Measurements from ENCODE around the gene PIP4P1.

PIP4P1 gene

DNA sequence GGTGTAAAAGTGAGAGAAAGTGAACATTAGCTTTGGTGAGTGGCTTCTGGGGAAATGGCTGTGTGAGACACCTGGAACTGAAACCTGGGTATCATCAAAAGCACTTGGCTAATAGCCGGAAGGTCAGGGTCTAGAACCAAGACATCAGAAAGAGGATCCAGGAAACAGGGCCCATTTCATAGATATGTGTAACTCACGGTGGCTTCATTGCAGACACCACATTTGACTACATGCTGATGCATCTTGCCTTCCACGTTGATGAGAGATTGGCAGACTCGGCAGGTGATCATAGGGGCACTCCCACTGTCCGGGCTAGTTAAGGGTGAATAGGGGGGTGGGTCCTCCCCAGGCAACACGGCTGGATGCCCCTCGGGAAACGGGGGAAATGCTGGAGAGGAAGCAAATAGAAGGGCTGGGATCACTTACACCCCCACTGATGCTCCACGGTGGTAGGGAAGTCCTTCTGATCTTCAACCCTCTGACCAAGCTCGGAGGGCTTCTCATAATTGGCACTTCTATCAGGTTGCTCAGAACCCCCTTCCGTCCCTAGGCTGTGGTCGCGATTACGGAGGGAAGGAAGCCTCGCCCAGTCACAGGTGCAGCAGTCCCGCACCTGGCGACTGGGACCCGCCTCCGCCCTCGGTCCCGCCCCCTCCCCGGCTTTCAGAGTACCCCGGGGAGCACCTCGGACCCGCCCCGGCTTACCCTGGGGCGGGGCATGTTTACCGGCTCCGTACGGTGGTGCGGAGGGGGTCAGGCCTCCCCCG lies 593 bp downstream of the PIP4P1 start:
- H3K9me3 ChIP-seq (replicated peaks; ENCODE audit: insufficient read depth, low read length), result no peaks in the 10 kb centered on the region
- 0 out of 2 replicates have a peak, but pooled peaks cover 4% of the 10 kb centered on the region for H3K4me1 ChIP-seq (ENCODE audit: low read length)
- peak; percentile 64 for DNase-seq
- H3K9me2 ChIP-seq (replicated peaks; ENCODE audit: insufficient read depth, low read length), result no peaks in the 10 kb centered on the region
- H3F3A ChIP-seq (ENCODE audit: insufficient read depth, low read length), result peaks cover 18% of the 10 kb centered on the region; the same call in 1 of the 2 replicates
- no peak overlapping the region for H2AFZ ChIP-seq (ENCODE audit: low read length)
- no peak for TF ChIP-seq EZH2 (optimal IDR thresholded peaks at IDR 0.05; ENCODE audit: low read depth, low read length)
- TF ChIP-seq, protein P1, sequence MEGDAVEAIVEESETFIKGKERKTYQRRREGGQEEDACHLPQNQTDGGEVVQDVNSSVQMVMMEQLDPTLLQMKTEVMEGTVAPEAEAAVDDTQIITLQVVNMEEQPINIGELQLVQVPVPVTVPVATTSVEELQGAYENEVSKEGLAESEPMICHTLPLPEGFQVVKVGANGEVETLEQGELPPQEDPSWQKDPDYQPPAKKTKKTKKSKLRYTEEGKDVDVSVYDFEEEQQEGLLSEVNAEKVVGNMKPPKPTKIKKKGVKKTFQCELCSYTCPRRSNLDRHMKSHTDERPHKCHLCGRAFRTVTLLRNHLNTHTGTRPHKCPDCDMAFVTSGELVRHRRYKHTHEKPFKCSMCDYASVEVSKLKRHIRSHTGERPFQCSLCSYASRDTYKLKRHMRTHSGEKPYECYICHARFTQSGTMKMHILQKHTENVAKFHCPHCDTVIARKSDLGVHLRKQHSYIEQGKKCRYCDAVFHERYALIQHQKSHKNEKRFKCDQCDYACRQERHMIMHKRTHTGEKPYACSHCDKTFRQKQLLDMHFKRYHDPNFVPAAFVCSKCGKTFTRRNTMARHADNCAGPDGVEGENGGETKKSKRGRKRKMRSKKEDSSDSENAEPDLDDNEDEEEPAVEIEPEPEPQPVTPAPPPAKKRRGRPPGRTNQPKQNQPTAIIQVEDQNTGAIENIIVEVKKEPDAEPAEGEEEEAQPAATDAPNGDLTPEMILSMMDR (IDR thresholded peaks at IDR 0.05; ENCODE audit: low read length), result no peak
- no peak for TF ChIP-seq EZH2phosphoT487 (IDR thresholded peaks at IDR 0.05; ENCODE audit: low read length)
- H3K79me2 ChIP-seq (ENCODE audit: low read length), result peaks cover 24% of the 10 kb centered on the region
- peak overlapping the region; percentile 64 for H3K4me3 ChIP-seq (ENCODE audit: low read length)
- H3K27me3 ChIP-seq (replicated peaks; ENCODE audit: insufficient read depth, low read length), result no peaks in the 10 kb centered on the region
- peak overlapping the region; percentile 43 for H3K4me2 ChIP-seq (ENCODE audit: low read depth, low read length)
- H3K9ac ChIP-seq (ENCODE audit: low read length), result peak overlapping the region; percentile 93
- H4K20me1 ChIP-seq (ENCODE audit: insufficient read depth, low read length), result peaks cover 3% of the 10 kb centered on the region; the same call in 1 of the 2 replicates
- no peaks in the 10 kb centered on the region for H3K36me3 ChIP-seq (replicated peaks; ENCODE audit: insufficient read depth, low read length)
- peak overlapping the region; percentile 93 for H3K27ac ChIP-seq (ENCODE audit: low read length)

DNA sequence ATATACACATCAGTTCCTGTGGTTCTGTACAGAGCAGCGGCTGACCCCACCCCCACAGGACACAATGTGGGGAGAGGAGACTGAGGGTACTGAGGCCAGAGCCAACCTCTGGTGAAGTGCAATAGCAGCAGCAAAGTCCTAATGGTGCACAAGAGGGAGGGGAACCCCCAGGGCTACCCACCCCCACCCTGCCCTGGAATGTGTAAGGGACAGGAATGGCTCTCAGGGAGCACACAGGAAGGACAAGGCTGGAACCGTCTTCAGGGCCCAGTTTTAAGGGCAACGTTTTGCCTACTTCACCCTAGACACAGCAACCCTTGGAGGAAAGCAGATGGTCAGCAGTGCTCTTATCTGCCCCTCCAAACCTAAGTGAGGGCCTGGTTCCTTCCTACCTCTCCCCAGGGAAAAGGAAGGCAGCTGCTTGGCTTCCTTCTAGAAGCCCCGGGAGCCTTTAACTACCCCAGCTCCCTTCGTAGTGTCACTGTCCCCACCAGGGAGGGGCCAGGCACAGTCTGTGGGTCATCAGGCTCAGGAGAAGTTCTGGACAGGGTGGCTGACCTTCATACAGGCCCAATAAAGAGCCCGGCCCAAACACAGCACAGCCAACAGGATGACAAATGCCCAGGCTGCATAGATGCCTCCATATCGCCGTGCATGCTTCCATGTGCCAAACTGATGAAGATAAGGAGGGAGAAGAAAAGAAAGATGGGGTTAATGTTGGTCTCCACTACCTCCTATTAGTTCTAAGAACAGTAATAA lies 3.0 kb downstream of the PIP4P1 start:
- DNase-seq, result no peak
- Histone ChIP-seq H3K79me2 (ENCODE audit: low read length) (peaks cover 37% of the 10 kb centered on the region), H4K20me1 (ENCODE audit: insufficient read depth, low read length) (peaks cover 3% of the 10 kb centered on the region; the same call in 1 of the 2 replicates), H3K27me3 (replicated peaks; ENCODE audit: insufficient read depth, low read length) (no peaks in the 10 kb centered on the region), H3K4me3 (ENCODE audit: low read length) (no peak overlapping the region), H3K9me3 (replicated peaks; ENCODE audit: insufficient read depth, low read length) (no peaks in the 10 kb centered on the region), H3F3A (ENCODE audit: insufficient read depth, low read length) (peaks cover 18% of the 10 kb centered on the region; the same call in 1 of the 2 replicates), H3K4me2 (ENCODE audit: low read depth, low read length) (no peak overlapping the region), H2AFZ (ENCODE audit: low read length) (no peak overlapping the region), H3K27ac (ENCODE audit: low read length) (no peak overlapping the region), H3K9me2 (replicated peaks; ENCODE audit: insufficient read depth, low read length) (no peaks in the 10 kb centered on the region), H3K4me1 (ENCODE audit: low read length) (0 out of 2 replicates have a peak, but pooled peaks cover 4% of the 10 kb centered on the region), H3K36me3 (replicated peaks; ENCODE audit: insufficient read depth, low read length) (no peaks in the 10 kb centered on the region), H3K9ac (ENCODE audit: low read length) (no peak overlapping the region)
- TF ChIP-seq, protein P1 (IDR thresholded peaks at IDR 0.05; ENCODE audit: low read length), result no peak
- TF ChIP-seq EZH2 (optimal IDR thresholded peaks at IDR 0.05; ENCODE audit: low read depth, low read length), result no peak
- no peak for TF ChIP-seq EZH2phosphoT487 (IDR thresholded peaks at IDR 0.05; ENCODE audit: low read length)

DNA sequence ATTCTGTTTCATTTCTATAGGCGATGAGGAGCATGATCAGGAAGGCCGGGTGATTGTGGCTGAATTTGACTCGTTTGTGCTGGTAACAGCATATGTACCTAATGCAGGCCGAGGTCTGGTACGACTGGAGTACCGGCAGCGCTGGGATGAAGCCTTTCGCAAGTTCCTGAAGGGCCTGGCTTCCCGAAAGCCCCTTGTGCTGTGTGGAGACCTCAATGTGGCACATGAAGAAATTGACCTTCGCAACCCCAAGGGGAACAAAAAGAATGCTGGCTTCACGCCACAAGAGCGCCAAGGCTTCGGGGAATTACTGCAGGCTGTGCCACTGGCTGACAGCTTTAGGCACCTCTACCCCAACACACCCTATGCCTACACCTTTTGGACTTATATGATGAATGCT lies 4.3 kb downstream of the PIP4P1 start:
- Histone ChIP-seq H3K27ac (ENCODE audit: low read length) (no peak overlapping the region), H3K27me3 (replicated peaks; ENCODE audit: insufficient read depth, low read length) (no peaks in the 10 kb centered on the region), H3K4me3 (ENCODE audit: low read length) (no peak overlapping the region), H3F3A (ENCODE audit: insufficient read depth, low read length) (peaks cover 18% of the 10 kb centered on the region; the same call in 1 of the 2 replicates), H3K9ac (ENCODE audit: low read length) (no peak overlapping the region), H2AFZ (ENCODE audit: low read length) (no peak overlapping the region), H3K9me2 (replicated peaks; ENCODE audit: insufficient read depth, low read length) (no peaks in the 10 kb centered on the region), H3K4me2 (ENCODE audit: low read depth, low read length) (no peak overlapping the region), H3K9me3 (replicated peaks; ENCODE audit: insufficient read depth, low read length) (no peaks in the 10 kb centered on the region), H3K4me1 (ENCODE audit: low read length) (0 out of 2 replicates have a peak, but pooled peaks cover 4% of the 10 kb centered on the region), H4K20me1 (ENCODE audit: insufficient read depth, low read length) (peaks cover 3% of the 10 kb centered on the region; the same call in 1 of the 2 replicates), H3K79me2 (ENCODE audit: low read length) (peaks cover 37% of the 10 kb centered on the region), H3K36me3 (replicated peaks; ENCODE audit: insufficient read depth, low read length) (no peaks in the 10 kb centered on the region)
- DNase-seq, result no peak
- TF ChIP-seq EZH2 (optimal IDR thresholded peaks at IDR 0.05; ENCODE audit: low read depth, low read length), result no peak
- TF ChIP-seq EZH2phosphoT487 (IDR thresholded peaks at IDR 0.05; ENCODE audit: low read length), result no peak
- TF ChIP-seq, protein P1 (IDR thresholded peaks at IDR 0.05; ENCODE audit: low read length), result no peak

All from MM.1S (cell line).